LNCAP (cell line): ENCODE data around the gene LHPP.

Experiments used
- TF ChIP-seq, protein P1 (sequence below): fragments of 450-650 bp; IDR thresholded peaks from 2 replicates; pipeline ENCODE4 v1.5.1; 2017; ENCODE audit warnings: mild to moderate bottlenecking

Gene LHPP

DNA sequence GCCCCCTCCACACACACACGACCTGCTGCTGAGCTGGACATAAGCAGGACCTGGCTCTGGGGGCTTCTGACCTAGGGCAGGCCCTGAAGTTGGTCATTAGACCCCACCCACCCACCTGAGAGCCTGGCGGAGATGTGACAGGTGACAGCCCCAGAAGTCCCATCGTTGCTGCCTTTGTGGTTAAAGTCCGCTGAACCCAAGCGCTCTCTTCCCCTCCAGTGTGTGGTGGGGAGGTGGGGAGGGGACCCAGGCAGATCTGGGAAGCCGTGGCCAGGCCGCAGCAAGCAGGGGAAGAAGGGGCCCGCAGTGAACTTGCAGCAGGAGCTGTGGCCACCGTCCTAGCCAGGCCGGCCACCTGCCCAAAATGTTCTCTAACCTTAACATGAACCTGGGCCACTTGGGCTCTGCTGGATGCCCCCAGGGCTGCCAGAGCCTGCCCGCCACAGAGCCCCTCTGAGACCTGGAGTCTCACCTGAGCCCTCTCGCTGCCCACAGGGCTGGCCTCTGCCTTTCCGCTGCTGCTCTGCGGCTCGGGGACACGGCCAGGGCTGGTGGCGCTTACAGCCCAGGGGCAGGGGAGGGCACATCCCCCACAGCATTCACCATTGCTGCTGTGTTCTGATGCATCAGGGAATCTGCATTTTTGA is 65.1 kb downstream of the LHPP start:
- TF ChIP-seq, protein P1, sequence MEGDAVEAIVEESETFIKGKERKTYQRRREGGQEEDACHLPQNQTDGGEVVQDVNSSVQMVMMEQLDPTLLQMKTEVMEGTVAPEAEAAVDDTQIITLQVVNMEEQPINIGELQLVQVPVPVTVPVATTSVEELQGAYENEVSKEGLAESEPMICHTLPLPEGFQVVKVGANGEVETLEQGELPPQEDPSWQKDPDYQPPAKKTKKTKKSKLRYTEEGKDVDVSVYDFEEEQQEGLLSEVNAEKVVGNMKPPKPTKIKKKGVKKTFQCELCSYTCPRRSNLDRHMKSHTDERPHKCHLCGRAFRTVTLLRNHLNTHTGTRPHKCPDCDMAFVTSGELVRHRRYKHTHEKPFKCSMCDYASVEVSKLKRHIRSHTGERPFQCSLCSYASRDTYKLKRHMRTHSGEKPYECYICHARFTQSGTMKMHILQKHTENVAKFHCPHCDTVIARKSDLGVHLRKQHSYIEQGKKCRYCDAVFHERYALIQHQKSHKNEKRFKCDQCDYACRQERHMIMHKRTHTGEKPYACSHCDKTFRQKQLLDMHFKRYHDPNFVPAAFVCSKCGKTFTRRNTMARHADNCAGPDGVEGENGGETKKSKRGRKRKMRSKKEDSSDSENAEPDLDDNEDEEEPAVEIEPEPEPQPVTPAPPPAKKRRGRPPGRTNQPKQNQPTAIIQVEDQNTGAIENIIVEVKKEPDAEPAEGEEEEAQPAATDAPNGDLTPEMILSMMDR: no peak

DNA sequence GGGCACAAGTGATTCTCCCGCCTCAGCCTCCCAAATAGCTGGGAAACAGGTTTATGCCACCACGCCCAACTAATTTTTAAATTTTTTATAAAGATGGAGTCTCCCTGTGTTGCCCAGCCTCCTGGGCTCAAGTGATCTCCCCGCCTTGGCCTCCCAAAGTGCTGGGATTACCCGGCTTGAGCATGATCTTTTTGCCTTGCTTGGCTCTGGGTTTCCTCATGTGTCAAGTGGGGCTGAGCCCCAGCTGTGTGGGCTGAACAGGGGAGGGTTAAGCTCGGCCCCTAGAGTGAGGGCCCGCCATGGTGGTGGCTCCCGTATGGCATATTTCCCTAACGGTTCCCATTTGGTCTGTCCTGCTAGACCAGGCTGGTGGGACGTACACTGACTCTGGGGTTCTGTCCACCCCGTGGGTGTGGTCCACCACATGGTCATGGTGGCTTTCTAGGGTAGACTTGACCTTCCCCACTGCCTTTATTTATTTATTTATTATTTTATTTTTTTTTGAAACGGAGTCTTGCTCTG is 66.3 kb downstream of the LHPP start:
- TF ChIP-seq, protein P1: no peak

DNA sequence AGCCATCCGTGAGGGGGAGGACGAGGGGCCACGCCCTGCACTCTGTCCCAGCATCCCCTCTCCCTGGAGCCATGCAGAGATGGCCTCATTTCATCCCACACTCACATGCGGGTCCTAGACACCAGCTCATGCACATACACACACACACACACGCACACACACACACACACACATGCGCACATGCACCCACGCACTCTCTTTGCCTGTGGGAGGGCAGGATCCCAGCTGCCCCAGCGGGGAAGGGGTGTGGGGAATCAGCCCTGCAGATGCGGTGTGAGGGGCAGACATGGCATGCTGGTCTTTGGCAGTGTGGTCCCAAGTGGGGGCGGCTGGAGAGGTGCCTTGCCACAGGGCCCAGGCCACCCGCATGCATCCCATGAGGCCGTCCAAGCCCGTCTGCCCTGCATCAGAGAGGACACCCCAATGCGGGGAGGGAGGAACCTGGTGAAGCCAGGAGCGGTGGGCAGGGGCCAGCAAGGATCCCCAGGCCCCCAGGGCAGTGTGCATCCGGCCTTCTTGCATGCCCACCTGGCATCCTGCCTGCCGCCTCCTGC is 68.1 kb downstream of the LHPP start:
- TF ChIP-seq, protein P1: no peak

DNA sequence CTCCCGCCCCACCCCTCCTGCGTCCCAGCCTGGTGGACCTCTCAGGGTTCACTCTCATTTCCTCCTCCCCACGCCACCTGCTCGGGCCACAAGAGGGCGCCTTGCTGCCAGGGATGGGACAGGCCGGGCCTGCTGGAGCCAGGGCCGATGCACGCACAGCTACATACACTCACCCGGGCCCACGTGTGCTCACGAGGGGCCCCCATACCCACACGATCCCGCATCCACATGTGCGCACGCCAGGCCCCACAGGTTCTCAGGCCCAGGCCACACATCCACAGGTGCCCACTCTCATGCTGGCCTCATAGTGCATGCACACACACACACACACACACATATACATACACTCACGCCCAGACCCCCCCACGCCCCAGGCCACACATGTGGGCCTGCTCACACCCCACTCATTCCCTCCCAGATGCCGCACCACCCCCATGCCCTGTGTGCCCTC is 68.6 kb downstream of the LHPP start:
- TF ChIP-seq, protein P1: peak; percentile 88

DNA sequence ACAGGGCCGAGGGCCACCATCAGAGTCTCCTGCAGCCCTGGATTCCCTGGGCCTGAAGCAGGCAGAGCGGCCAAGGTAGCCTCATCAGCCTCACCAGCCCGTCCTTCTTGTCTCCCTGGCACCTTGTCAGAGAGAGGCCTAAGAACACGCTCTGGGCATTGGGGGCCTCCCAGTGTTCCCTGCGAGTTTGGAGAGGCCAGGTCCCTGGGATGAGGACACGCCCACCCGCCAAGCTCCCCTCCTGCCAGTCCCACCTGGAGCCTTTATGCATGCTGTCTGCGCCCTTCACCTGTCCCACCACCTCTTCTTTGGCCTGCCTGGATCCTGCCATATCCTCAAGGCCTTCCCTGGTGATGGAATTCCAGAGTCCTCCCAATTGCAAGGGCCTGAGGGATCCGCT is 69.2 kb downstream of the LHPP start:
- TF ChIP-seq, protein P1: no peak

DNA sequence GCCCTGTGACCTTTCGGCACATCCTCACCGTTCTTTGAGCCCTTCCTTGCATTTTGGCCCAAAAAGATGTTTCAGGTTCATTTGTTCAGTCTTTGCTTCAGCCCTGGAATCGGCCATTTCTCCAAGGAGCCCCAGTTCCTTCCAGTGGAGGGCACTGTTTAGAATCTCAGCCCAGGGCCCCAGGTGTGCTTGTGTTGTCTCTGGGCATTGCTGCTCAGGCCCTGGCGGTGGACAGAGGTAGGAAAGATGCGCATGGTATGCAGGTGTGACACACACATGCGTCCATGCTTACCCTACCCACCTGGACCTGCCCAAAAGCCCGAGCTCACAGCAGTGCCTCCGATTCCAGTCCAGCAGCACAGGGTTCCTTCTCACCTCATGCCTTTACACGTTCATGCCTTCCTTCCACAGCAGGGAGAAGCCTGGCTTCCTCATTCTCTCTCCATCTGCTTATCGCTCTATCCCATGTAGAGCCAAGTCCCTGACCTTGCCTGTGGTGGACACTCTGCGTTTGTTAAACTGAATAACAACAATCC is 70.6 kb downstream of the LHPP start:
- TF ChIP-seq, protein P1: peak; percentile 25; the same call in 1 of the 2 replicates

DNA sequence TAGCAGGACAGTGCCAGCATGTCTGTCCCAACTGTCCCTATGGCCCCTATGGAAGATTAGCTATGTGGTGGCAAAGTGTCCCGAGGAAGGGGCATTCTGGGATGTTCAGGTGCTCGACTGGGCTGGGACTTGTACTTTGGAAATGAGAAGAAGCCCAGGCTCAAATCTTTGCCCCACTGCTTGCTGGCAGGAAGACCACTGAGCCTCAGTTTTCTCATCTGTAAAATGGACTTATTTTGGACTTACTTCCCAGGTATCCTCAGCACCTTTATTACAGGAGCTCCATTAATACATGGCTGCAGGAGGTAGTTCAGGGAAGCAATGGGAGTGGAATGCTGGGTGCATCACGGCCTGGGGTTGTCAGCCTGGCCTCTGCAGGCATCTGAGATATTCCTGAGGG is 71.2 kb downstream of the LHPP start:
- TF ChIP-seq, protein P1: no peak
